ENCODE measurements around the gene NOS1. TPM values are rescaled to one million over a fixed set of nuclear protein-coding genes. Genes with fewer than 3 reads are reported as not detected.

Gene NOS1
- total and polyA plus RNA-seq, 2 of the 8 experiments (the other 6 are each of a cell fraction or from before 2014, with no cell fraction given): 1.5 to 2.0 TPM

DNA sequence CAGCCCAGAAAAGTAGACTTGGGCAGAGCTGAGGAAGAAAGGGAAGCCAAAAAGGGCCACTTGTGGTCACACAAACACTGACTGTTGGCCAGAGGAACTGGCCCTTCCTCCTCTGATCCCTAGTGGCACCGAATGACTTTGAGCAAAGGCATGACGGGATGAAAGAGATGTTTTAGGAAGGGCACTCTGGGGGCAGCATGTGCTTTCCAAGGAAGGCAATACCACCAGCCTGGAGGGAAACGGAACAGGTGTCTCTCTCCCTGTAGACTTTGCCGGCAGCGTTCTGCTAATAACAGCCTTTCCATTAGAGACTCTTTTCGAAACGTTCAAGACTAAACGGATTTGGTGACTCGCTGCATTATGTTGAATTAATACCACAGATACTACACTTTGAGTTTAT lies 158.9 kb downstream of the NOS1 start:
- no peak overlapping the region for H4K5ac ChIP-seq (ENCODE audit: insufficient read length, low read depth, low read length)
- POLR2A ChIA-PET (ENCODE audit: partially characterized antibody): no interaction called here
- H3K4me3 ChIP-seq (ENCODE audit: extremely low read depth in 1 of 4, insufficient read depth in 2 of 4, low read depth in 3 of 4, low read length in 4 of 4): no peak overlapping the region
- no peak overlapping the region for H3K9ac ChIP-seq (replicated peaks in 1 of 4; ENCODE audit: extremely low read depth in 1 of 4, low read depth in 3 of 4, low read length in 3 of 4)
- H3K27ac ChIP-seq (ENCODE audit: low read depth, low read length): no peak overlapping the region
- TF ChIP-seq SIX5 (IDR thresholded peaks at IDR 0.05; ENCODE audit: low read depth, low read length) (no peak), TAF7 (optimal IDR thresholded peaks at IDR 0.05; ENCODE audit: borderline replicate concordance, low read depth, low read length) (no peak), EP300 (IDR thresholded peaks at IDR 0.05; ENCODE audit: borderline replicate concordance in 1 of 2, low read depth in 2 of 2, low read length in 2 of 2) (no peak), KDM5A (IDR thresholded peaks at IDR 0.05; ENCODE audit: low read length) (no peak), EGR1 (IDR thresholded peaks at IDR 0.05; ENCODE audit: borderline replicate concordance, low read depth, low read length) (no peak), SP4 (IDR thresholded peaks at IDR 0.05; ENCODE audit: low read length) (no peak), CHD1 (IDR thresholded peaks at IDR 0.05; ENCODE audit: low read depth, low read length) (no peak), CREB1 (IDR thresholded peaks at IDR 0.05) (no peak), RFX5 (IDR thresholded peaks at IDR 0.05; ENCODE audit: borderline replicate concordance, low read depth, low read length) (no peak), MAX (IDR thresholded peaks at IDR 0.05) (no peak)
- H2BK5ac ChIP-seq (ENCODE audit: low read depth, low read length): no peak overlapping the region
- FAIRE-seq: no peak
- H3K36me3 ChIP-seq (ENCODE audit: control insufficient read depth in 2 of 4, insufficient read depth in 4 of 4, low read length in 3 of 4): no peaks in the 10 kb centered on the region
- H4K20me1 ChIP-seq (replicated peaks in 1 of 2; ENCODE audit: control insufficient read depth in 1 of 2, insufficient read depth in 2 of 2, low read length in 2 of 2): no peaks in the 10 kb centered on the region
- H4K8ac ChIP-seq (ENCODE audit: extremely low read depth, insufficient read depth, low read length): no peak overlapping the region
- H3K23me2 ChIP-seq (ENCODE audit: low read depth, low read length): no peaks in the 10 kb centered on the region; the same call in 1 of the 2 replicates
- 90% methylated on average over 9 of the region's 9 CpGs; no CpG with 5 or more reads in 1 of the 2 experiments for WGBS, 2 experiments (ENCODE audit: extremely low coverage in 1 of 2, insufficient coverage in 1 of 2, insufficient read length in 1 of 2, insufficient replicate concordance in 2 of 2, low coverage in 1 of 2, low lambda C conversion rate in 2 of 2, missing lambda C conversion rate in 1 of 2)
- no peaks in the 10 kb centered on the region for H3K79me1 ChIP-seq (ENCODE audit: low read depth, low read length)
- H2AFZ ChIP-seq (ENCODE audit: low read length): no peak overlapping the region
- H2BK12ac ChIP-seq (ENCODE audit: low read depth, low read length): no peak overlapping the region
- H3K23ac ChIP-seq (ENCODE audit: insufficient read length): no peak overlapping the region
- peaks cover 0 to 4% (median 2%) of the 10 kb centered on the region in 4 experiments; a peak in 3 of 7 replicates for H3K4me1 ChIP-seq (replicated peaks in 1 of 4; ENCODE audit: control insufficient read depth in 3 of 4, insufficient read depth in 4 of 4, low read length in 3 of 4)
- no peak overlapping the region for H2BK120ac ChIP-seq (replicated peaks; ENCODE audit: low read depth, low read length)
- no peaks in the 10 kb centered on the region for H3K9me3 ChIP-seq (ENCODE audit: insufficient read depth in 2 of 2, low read depth in 1 of 2, low read length in 1 of 2)
- no peak overlapping the region for H4K91ac ChIP-seq (replicated peaks; ENCODE audit: insufficient read length, low read length)
- H3K14ac ChIP-seq (ENCODE audit: insufficient read length): no peak overlapping the region
- no peaks in the 10 kb centered on the region for H3K79me2 ChIP-seq (ENCODE audit: control insufficient read depth in 1 of 2, insufficient read depth in 2 of 2, low read length in 2 of 2)
- DNase-seq (ENCODE audit: low read depth in 1 of 2, low spot score in 2 of 2): no peak
- CTCF ChIA-PET (ENCODE audit: partially characterized antibody): interaction anchor here (0.6 to 3.8 kb wide), 6 partner anchors 10 to 654 kb away, joined by 3 to 17 read pairs (median 4); partner anchors contain the start of gene NOS1
- no peak overlapping the region for H3K18ac ChIP-seq (ENCODE audit: extremely low read depth, low read length)
- H2AK5ac ChIP-seq (ENCODE audit: low read depth, low read length): no peak overlapping the region
- H3K4ac ChIP-seq (replicated peaks; ENCODE audit: insufficient read length, low read depth, low read length): no peak overlapping the region
- H3K56ac ChIP-seq (replicated peaks; ENCODE audit: insufficient read length, low read depth, low read length): no peak overlapping the region
- H3K4me2 ChIP-seq (ENCODE audit: insufficient read depth in 1 of 2, low read depth in 2 of 2, low read length in 2 of 2): no peak overlapping the region
- no peak overlapping the region for H2BK20ac ChIP-seq (ENCODE audit: low read length)
- no peaks in the 10 kb centered on the region; a peak in 1 of 7 replicates for H3K27me3 ChIP-seq (replicated peaks in 1 of 4; ENCODE audit: control insufficient read depth in 3 of 4, extremely low read depth in 1 of 4, insufficient read depth in 3 of 4, low read length in 3 of 4)
- no peak overlapping the region for H2BK15ac ChIP-seq (ENCODE audit: low read length)

Data from H1 (cell line).